ENCODE data around the gene PROC.

PROC gene

DNA sequence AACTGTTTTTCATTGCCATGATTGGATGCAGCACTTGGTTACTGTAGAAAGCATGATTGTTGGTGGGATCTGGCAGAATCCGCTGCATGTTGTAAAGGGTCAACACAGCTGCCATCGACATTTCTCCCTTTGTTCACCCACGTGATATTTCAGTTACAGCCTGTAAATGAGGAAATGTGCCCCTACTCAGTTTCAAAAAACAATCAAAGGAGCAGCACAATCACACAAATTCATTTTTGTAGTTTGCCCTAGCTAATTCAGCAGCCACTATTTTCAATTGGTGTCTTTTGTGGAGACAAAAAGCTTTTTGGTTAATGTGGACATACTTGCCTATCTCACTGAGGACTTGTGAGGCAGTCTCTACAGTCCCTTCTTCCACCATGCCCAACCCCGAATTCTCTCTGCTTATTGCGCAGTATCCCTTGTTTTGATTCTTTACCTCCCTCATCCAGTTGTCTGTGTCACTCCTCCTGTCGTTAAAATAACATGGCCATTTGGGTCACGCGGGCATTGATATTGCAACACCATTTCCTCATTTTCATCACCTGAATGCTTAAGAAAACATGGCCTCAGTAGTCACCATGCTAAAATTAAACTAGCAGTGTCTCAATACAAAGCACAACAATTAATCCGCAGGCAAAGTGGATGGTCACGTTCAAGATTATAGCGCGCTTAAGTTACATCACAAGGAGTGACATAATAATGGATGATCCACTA is 6.4 kb upstream of the PROC start:
- DNase-seq = no peak
- intact Hi-C loops (cut with DNase I) = no loop called here

DNA sequence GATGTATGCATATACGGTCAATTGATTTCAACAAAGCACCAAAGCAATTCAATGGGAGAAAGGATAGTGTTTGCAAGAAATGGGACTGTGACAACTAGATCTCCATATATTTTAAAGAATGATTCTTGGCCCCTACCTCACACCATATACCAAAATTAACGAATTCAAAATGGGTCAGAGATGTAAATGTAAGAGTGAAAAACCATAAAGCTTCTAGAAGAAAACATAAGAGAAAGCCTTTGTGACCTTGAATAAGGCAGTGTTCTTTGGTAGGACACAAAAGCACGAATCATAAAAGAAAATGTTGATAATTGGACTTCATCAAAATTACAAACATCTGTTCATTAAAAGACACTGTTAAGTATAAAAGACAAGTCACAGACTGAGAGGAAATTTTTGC is 5.0 kb upstream of the PROC start:
- no peak for DNase-seq
- intact Hi-C loops (cut with DNase I) = no loop called here

DNA sequence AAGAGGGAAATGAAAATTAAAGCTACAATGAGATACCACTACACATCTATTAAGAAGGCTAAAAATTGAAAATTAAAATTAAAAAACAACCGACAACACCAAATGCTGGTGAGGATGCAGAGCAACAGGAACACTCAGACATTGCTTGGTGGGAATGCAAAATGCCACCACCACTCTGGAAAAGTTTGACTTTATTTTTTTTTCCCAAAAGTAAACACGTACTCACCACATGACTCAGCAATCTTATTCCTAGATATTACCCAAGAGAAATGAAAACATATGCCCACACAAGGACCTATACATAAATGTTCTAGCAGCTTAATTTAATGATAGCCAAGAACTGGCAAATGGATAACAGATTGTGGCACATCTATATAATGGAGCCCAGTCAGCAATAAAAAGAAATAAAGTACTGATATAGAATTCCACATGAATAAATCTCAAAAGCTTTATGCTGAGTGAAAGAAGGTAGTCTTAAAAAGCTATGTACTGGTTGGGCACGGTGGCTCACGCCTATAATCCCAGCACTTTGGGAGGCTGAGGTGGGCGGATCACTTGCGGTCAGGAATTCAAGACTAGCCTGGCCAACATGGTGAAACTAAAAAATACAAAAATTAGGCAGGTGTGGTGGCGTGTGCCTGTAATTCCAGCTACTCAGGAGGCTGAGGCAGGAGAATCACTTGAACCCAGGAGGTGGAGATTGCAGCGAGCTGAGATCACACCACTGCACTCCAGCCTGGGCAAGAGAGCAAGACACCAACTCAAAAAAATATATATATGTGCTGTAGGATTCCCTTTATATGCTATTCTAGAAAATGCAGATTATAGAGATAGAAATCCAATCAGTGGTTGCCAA is 4.2 kb upstream of the PROC start:
- intact Hi-C loops (cut with DNase I) = no loop called here

DNA sequence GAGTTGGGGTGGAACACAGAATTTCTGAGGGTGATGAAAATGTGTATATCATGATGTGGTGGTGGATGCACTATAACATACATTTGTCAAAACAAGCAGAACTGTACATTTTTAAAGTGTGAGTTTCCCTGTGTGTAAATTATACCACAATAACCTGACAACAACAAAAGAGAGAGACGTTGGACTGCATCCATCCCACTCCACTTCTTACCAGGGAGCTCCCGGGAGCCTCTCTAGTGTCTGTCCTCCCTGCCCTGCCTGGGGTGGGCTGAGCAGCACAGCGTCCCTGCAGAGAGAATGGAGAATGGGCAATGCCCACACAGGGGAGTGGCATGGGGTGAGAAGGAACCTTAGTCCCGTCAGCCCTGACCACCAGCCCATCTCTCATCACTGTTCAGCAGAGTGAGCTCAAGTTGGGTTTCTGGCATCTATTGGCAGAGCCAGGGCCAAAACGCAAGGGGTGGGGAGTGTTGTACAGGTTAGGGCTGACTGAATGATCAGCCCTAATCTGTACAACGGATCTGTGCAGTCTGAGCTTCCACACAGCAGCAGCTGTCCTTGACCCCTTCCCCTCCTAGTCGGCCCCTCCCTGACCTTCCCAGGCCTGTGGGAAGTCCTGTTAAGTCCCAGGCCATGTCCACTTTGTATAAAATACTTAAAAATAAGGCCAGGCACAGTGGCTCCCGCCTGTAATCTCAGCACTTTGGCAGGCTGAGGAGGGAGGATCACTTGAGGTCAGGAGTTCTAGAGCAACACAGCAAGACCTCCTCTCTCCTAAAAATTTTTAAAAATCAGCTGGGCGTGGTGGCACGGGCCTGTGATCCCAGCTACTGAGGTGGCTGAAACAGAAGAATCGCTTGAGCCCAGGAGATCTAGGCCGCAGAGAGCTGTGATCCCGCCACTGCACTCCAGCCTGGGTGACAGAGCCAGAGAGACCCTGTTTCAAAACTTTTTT is 3.3 kb upstream of the PROC start:
- DNase-seq = peak in 1 of 10 donors; percentile 48
- intact Hi-C loops (cut with DNase I) = no loop called here

More for the DNA sequence above, 4.2 kb upstream of the PROC start:
- DNase-seq = peak in 1 of 10 donors; percentile 45

DNA sequence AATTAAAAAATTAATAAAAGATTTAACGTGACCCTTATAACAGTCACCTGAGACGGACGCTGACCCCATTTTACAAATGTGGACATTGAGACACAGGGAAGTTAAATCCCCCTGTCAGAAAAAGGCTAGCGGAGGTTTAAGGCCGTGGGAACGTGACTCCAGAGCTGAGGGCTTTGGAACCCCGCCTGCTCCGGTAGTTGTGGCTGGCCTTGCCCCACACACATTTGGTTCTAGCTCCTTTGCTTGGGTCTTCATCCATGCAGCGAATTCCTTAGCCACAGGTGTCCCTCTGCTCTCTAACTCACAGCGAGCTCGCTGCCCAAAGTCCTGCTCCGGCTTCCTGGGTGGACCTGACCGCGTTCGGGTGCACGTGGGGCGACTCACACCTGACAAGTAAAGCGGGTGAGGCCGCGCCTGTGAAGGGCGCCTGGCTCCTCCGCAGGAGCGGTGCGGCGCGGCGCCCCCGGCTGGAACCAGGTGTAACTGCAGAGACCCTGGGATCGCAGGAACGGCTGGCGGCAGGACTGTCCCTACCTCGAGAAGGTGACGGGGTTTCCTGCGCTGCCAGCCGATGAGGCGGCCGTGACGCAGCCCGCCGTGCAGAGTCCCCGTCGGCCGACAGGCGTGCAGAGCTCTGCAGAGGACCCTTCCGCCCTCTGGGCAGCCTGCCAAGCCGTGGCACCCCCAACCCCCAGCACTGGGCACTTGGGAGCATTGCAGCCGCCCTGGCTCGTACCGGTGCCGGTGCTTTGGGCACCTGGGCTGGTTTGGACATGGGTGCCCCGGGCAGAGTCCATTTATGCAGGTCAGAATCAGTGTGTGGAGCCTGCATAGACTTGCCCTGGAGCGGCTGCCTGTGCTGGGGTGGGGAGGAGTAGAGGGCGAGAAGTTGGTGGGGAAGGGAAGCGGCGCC is 2.4 kb upstream of the PROC start:
- intact Hi-C loops (cut with DNase I) = no loop called here
- peak in 6 of 10 donors; percentile 37 to 93 (median 44) for DNase-seq

DNA sequence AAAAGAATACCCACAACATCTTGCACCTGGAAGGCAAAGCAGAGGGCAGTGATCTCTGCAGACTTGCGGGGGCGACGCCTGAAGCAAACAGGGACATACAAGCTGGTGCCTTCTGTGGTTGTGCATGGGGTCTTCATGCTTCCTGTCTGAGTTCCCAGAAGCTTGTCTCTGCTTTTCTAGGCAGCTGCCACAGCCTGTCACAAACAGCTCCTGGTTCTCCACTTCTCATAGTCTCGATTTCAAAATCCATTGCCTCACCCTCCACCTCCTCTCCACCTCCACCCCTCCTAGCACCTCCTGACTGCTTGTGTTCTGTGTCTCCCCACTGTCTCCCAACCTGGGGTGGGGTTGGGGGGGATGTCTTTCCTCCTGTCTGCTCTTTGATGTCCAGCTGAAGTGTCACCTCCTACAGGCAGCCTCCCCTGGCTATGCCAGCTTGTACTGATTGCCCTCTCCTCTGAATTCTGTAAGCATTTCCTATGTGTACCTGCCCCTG is 1.7 kb upstream of the PROC start:
- DNase-seq = peak in 2 of 10 donors; percentile 4 to 45
- intact Hi-C loops (cut with DNase I) = no loop called here

DNA sequence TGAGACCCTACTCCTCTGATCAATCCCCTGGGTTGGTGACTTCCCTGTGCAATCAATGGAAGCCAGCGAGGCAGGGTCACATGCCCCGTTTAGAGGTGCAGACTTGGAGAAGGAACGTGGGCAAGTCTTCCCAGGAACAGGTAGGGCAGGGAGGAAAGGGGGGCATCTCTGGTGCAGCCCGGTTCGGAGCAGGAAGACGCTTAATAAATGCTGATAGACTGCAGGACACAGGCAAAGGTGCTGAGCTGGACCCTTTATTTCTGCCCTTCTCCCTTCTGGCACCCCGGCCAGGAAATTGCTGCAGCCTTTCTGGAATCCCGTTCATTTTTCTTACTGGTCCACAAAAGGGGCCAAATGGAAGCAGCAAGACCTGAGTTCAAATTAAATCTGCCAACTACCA is 821 bp upstream of the PROC start:
- DNase-seq = peak in 1 of 10 donors; percentile 54
- intact Hi-C loops (cut with DNase I) = no loop called here

DNA sequence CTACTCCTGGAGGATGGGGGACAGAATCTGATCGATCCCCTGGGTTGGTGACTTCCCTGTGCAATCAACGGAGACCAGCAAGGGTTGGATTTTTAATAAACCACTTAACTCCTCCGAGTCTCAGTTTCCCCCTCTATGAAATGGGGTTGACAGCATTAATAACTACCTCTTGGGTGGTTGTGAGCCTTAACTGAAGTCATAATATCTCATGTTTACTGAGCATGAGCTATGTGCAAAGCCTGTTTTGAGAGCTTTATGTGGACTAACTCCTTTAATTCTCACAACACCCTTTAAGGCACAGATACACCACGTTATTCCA is 844 bp downstream of the PROC start:
- intact Hi-C loops (cut with DNase I) = no loop called here
- no peak for DNase-seq

DNA sequence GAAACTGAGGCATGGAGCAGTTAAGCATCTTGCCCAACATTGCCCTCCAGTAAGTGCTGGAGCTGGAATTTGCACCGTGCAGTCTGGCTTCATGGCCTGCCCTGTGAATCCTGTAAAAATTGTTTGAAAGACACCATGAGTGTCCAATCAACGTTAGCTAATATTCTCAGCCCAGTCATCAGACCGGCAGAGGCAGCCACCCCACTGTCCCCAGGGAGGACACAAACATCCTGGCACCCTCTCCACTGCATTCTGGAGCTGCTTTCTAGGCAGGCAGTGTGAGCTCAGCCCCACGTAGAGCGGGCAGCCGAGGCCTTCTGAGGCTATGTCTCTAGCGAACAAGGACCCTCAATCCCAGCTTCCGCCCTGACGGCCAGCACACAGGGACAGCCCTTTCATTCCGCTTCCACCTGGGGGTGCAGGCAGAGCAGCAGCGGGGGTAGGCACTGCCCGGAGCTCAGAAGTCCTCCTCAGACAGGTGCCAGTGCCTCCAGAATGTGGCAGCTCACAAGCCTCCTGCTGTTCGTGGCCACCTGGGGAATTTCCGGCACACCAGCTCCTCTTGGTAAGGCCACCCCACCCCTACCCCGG is 1.3 kb downstream of the PROC start:
- intact Hi-C loops (cut with DNase I) = no loop called here
- peak in 1 of 10 donors; percentile 79 for DNase-seq

DNA sequence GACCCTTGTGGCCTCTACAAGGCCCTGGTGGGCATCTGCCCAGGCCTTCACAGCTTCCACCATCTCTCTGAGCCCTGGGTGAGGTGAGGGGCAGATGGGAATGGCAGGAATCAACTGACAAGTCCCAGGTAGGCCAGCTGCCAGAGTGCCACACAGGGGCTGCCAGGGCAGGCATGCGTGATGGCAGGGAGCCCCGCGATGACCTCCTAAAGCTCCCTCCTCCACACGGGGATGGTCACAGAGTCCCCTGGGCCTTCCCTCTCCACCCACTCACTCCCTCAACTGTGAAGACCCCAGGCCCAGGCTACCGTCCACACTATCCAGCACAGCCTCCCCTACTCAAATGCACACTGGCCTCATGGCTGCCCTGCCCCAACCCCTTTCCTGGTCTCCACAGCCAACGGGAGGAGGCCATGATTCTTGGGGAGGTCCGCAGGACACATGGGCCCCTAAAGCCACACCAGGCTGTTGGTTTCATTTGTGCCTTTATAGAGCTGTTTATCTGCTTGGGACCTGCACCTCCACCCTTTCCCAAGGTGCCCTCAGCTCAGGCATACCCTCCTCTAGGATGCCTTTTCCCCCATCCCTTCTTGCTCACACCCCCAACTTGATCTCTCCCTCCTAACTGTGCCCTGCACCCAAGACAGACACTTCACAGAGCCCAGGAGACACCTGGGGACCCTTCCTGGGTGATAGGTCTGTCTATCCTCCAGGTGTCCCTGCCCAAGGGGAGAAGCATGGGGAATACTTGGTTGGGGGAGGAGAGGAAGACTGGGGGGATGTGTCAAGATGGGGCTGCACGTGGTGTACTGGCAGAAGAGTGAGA is 2.0 kb downstream of the PROC start:
- DNase-seq = peak in 1 of 10 donors; percentile 48
- intact Hi-C loops (cut with DNase I) = no loop called here

DNA sequence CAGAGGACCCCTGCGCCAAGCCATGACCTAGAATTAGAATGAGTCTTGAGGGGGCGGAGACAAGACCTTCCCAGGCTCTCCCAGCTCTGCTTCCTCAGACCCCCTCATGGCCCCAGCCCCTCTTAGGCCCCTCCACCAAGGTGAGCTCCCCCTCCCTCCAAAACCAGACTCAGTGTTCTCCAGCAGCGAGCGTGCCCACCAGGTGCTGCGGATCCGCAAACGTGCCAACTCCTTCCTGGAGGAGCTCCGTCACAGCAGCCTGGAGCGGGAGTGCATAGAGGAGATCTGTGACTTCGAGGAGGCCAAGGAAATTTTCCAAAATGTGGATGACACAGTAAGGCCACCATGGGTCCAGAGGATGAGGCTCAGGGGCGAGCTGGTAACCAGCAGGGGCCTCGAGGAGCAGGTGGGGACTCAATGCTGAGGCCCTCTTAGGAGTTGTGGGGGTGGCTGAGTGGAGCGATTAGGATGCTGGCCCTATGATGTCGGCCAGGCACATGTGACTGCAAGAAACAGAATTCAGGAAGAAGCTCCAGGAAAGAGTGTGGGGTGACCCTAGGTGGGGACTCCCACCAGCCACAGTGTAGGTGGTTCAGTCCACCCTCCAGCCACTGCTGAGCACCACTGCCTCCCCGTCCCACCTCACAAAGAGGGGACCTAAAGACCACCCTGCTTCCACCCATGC is 3.0 kb downstream of the PROC start:
- intact Hi-C loops (cut with DNase I) = no loop called here
- DNase-seq = peak in 2 of 10 donors; percentile 26 to 45

DNA sequence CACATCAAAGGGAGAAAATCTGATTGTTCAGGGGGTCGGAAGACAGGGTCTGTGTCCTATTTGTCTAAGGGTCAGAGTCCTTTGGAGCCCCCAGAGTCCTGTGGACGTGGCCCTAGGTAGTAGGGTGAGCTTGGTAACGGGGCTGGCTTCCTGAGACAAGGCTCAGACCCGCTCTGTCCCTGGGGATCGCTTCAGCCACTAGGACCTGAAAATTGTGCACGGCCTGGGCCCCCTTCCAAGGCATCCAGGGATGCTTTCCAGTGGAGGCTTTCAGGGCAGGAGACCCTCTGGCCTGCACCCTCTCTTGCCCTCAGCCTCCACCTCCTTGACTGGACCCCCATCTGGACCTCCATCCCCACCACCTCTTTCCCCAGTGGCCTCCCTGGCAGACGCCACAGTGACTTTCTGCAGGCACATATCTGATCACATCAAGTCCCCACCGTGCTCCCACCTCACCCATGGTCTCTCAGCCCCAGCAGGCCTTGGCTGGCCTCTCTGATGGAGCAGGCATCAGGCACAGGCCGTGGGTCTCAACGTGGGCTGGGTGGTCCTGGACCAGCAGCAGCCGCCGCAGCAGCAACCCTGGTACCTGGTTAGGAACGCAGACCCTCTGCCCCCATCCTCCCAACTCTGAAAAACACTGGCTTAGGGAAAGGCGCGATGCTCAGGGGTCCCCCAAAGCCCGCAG is 3.8 kb downstream of the PROC start:
- intact Hi-C loops (cut with DNase I) = no loop called here
- DNase-seq = peak in 2 of 10 donors; percentile 29 to 81

DNA sequence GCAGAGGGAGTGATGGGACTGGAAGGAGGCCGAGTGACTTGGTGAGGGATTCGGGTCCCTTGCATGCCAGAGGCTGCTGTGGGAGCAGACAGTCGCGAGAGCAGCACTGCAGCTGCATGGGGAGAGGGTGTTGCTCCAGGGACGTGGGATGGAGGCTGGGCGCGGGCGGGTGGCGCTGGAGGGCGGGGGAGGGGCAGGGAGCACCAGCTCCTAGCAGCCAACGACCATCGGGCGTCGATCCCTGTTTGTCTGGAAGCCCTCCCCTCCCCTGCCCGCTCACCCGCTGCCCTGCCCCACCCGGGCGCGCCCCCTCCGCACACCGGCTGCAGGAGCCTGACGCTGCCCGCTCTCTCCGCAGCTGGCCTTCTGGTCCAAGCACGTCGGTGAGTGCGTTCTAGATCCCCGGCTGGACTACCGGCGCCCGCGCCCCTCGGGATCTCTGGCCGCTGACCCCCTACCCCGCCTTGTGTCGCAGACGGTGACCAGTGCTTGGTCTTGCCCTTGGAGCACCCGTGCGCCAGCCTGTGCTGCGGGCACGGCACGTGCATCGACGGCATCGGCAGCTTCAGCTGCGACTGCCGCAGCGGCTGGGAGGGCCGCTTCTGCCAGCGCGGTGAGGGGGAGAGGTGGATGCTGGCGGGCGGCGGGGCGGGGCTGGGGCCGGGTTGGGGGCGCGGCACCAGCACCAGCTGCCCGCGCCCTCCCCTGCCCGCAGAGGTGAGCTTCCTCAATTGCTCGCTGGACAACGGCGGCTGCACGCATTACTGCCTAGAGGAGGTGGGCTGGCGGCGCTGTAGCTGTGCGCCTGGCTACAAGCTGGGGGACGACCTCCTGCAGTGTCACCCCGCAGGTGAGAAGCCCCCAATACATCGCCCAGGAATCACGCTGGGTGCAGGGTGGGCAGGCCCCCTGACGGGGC is 4.6 kb downstream of the PROC start:
- intact Hi-C loops (cut with DNase I) = no loop called here
- DNase-seq = peak in 1 of 10 donors; percentile 75

DNA sequence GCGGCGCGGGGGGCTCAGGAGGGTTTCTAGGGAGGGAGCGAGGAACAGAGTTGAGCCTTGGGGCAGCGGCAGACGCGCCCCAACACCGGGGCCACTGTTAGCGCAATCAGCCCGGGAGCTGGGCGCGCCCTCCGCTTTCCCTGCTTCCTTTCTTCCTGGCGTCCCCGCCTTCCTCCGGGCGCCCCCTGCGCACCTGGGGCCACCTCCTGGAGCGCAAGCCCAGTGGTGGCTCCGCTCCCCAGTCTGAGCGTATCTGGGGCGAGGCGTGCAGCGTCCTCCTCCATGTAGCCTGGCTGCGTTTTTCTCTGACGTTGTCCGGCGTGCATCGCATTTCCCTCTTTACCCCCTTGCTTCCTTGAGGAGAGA is 5.2 kb downstream of the PROC start:
- intact Hi-C loops (cut with DNase I) = no loop called here
- peak in 1 of 10 donors; percentile 77 for DNase-seq

DNA sequence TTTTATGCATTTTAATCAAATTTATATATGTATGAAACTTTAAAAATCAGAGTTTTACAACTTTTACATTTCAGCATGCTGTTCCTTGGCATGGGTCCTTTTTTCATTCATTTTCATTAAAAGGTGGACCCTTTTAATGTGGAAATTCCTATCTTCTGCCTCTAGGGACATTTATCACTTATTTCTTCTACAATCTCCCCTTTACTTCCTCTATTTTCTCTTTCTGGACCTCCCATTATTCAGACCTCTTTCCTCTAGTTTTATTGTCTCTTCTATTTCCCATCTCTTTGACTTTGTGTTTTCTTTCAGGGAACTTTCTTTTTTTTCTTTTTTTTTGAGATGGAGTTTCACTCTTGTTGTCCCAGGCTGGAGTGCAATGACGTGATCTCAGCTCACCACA is 5.7 kb downstream of the PROC start:
- intact Hi-C loops (cut with DNase I) = no loop called here
- no peak for DNase-seq

Measured in posterior cingulate gyrus (tissue), 11 donors.